ENCODE data around the gene MED20.

- TF ChIP-seq SMAD5 (IDR thresholded peaks at IDR 0.05; ENCODE audit: low read depth) (peak; percentile 58), TCF12 (IDR thresholded peaks at IDR 0.05; ENCODE audit: low read depth, low read length) (0 out of 2 replicates have a peak, but pooled peaks have one; percentile 14), POLR2A (IDR thresholded peaks at IDR 0.05; ENCODE audit: low read depth, low read length) (peak; percentile 75), CEBPB (IDR thresholded peaks at IDR 0.05; ENCODE audit: borderline replicate concordance in 1 of 2, low read depth in 2 of 2, low read length in 2 of 2) (no peak), GABPA (IDR thresholded peaks at IDR 0.05; ENCODE audit: low read depth) (no peak), CTCF (IDR thresholded peaks at IDR 0.05 in 2 of 3, conservative IDR thresholded peaks at IDR 0.05 in 1 of 3; ENCODE audit: control insufficient read depth in 2 of 3, extremely low read depth in 1 of 3, insufficient read depth in 1 of 3, low read depth in 3 of 3, low read length in 3 of 3) (no peak), POLR2AphosphoS5 (IDR thresholded peaks at IDR 0.05; ENCODE audit: low read length) (peak; percentile 80), HDAC6 (IDR thresholded peaks at IDR 0.05; ENCODE audit: unreplicated experiment) (no peak)
Observed at GRCh38 chr6:41895300-41896233, 25.4 kb downstream of the MED20 start, which contains the start of gene USP49.

Data from GM12878 (cell line).